ENCODE results near the gene ARFGAP1. TPM values are rescaled to one million over a fixed set of nuclear protein-coding genes. Genes with fewer than 3 reads are reported as not detected.

ARFGAP1 gene
- total and polyA plus RNA-seq, 10 of the 15 experiments (the other 5 are each of a cell fraction or from before 2014, with no cell fraction given): 0.45 to 79.9 (median 30.8) TPM

GRCh38 chr20:63316502-63316921 is 43.9 kb downstream of the ARFGAP1 start:
- H2AFZ ChIP-seq (ENCODE audit: control insufficient read depth, low read depth, low read length): no peak overlapping the region
- TF ChIP-seq ATF2 (IDR thresholded peaks at IDR 0.05; ENCODE audit: low read length): no peak
- TF ChIP-seq SIN3A (IDR thresholded peaks at IDR 0.05; ENCODE audit: low read depth, low read length): no peak
- no peak for TF ChIP-seq ATF3 (IDR thresholded peaks at IDR 0.05; ENCODE audit: borderline replicate concordance, extremely low read depth, low read depth, low read length)
- TF ChIP-seq CEBPB (IDR thresholded peaks at IDR 0.05; ENCODE audit: borderline replicate concordance in 1 of 2, low read depth in 2 of 2, low read length in 2 of 2): no peak
- TF ChIP-seq HDAC2 (IDR thresholded peaks at IDR 0.05): no peak
- TF ChIP-seq GATAD2B (conservative IDR thresholded peaks at IDR 0.05; ENCODE audit: low read depth): no peak
- no peak for TF ChIP-seq USF1 (IDR thresholded peaks at IDR 0.05; ENCODE audit: borderline replicate concordance, extremely low read length, insufficient read depth, low read depth, low read length)
- no peak for TF ChIP-seq SIX5 (IDR thresholded peaks at IDR 0.05; ENCODE audit: low read depth, low read length, severe bottlenecking)
- no peak for TF ChIP-seq SMAD1 (IDR thresholded peaks at IDR 0.05; ENCODE audit: low read depth, partially characterized antibody)
- no peak for TF ChIP-seq ZZZ3 (IDR thresholded peaks at IDR 0.05; ENCODE audit: control insufficient read depth, insufficient read length, low read depth)
- TF ChIP-seq SMAD5 (IDR thresholded peaks at IDR 0.05; ENCODE audit: low read depth): no peak
- no peak for TF ChIP-seq PAX5 (IDR thresholded peaks at IDR 0.05; ENCODE audit: borderline replicate concordance, low read depth, low read length)
- no peak for TF ChIP-seq EP300 (IDR thresholded peaks at IDR 0.05; ENCODE audit: borderline replicate concordance in 1 of 2, control insufficient read depth in 1 of 2, low read depth in 2 of 2, low read length in 2 of 2)
- no peak for TF ChIP-seq KAT2A (conservative IDR thresholded peaks at IDR 0.05; ENCODE audit: control insufficient read depth, low read depth, low read length)
- no peak for TF ChIP-seq JUND (IDR thresholded peaks at IDR 0.05; ENCODE audit: low read depth, low read length)
- TF ChIP-seq CHD4 (IDR thresholded peaks at IDR 0.05): no peak
- no peak for TF ChIP-seq MAX (IDR thresholded peaks at IDR 0.05; ENCODE audit: low read depth, low read length)
- in situ Hi-C loops (cut with MboI) (no loop called here), intact Hi-C loops (cut with micrococcal nuclease; ENCODE audit: unreplicated experiment) (no loop called here)
- H3K4me1 ChIP-seq (ENCODE audit: control insufficient read depth, insufficient read depth, low read length): no peaks in the 10 kb centered on the region
- no peak for DNase-seq (ENCODE audit: low read depth, low spot score)
- H3K79me2 ChIP-seq (ENCODE audit: control insufficient read depth, insufficient read depth, low read length): no peaks in the 10 kb centered on the region
- H4K20me1 ChIP-seq (ENCODE audit: control insufficient read depth, insufficient read depth): no peaks in the 10 kb centered on the region
- H3K36me3 ChIP-seq (ENCODE audit: control insufficient read depth in 2 of 2, insufficient read depth in 2 of 2, low read length in 1 of 2): no peaks in the 10 kb centered on the region
- no peak overlapping the region for H3K4me2 ChIP-seq (ENCODE audit: control insufficient read depth, insufficient read depth)
- no TSS peak for BruUV-seq (replicated peaks)
- no peaks in the 10 kb centered on the region for H3K27me3 ChIP-seq (replicated peaks in 1 of 2; ENCODE audit: control insufficient read depth in 2 of 2, insufficient read depth in 2 of 2, low read length in 1 of 2)
- no peak for FAIRE-seq
- H3K27ac ChIP-seq (ENCODE audit: control insufficient read depth, insufficient read depth): no peak overlapping the region
- no peak for ATAC-seq
- H3K9me3 ChIP-seq (replicated peaks; ENCODE audit: control insufficient read depth, insufficient read depth, low read length): no peaks in the 10 kb centered on the region
- ChIA-PET CTCF (no interaction called here), RAD21 (ENCODE audit: unreplicated experiment) (no interaction called here), SMC1A (ENCODE audit: uncharacterized antibody, unreplicated experiment) (no interaction called here), POLR2A (no interaction called here)
- 47% methylated on average over 13 of the region's 14 CpGs for WGBS (ENCODE audit: insufficient coverage, insufficient replicate concordance, low lambda C conversion rate, missing lambda C conversion rate)
- H3K4me3 ChIP-seq: no peak overlapping the region
- no peak overlapping the region for H3K9ac ChIP-seq (ENCODE audit: control insufficient read depth, insufficient read depth, low read length)

All from GM12878 (cell line).